ENCODE measurements around the gene DVL2. TPM values are rescaled to one million over a fixed set of nuclear protein-coding genes. Genes with fewer than 3 reads are reported as not detected.

The DVL2 gene
- total RNA-seq, 1 experiment from 2014 or later: 36.9 TPM

GRCh38 chr17:7262935-7263800 is 28.9 kb upstream of the DVL2 start:
- peak overlapping the region; percentile 93 for H3K9ac ChIP-seq (ENCODE audit: low read length)

DNA sequence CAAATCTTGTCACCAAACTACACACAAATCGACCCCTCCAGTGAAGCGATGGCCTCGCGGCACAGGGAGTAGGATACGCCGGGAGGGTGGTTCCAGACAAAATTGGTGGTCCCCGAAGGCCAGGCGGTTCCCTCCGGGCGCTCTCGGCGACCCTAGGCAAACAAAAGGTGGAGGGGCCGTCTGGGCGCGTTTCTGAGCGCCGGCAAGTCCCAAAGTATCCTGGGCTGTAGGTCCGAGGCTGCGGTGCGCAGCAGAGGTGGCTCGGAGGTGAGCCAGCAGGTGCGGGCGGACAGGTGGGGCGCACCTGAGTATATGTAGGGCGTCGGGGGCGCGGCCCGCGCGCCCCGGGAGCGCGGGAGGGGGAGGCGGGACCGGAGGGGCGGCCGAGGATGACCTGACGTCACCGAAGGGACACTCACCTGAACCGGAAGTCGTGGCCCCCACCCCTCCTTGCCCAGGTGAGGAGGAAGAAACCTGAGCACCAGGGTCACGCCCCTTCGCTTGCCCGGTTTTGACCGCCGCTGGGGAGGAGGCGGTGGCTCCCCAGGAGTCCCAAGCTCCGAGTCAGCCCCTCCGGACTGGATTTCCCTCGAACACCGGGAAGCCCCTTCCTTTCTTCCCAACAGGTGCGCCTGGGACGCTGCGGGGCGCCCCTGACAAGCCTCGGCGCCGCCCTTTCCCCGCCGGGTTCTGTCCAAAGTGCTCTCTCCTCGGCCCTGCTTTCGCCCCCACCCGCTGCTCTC is 28.0 kb upstream of the DVL2 start, which contains the start of gene CLDN7:
CLDN7 (minus strand) TSS at position 287 of the 743 bp plus-strand sequence. CDS start 435 bp downstream, outside the sequence.
- Histone ChIP-seq H3K27me3 (ENCODE audit: low read length) (no peaks in the 10 kb centered on the region), H3K4me1 (ENCODE audit: insufficient read depth, low read length) (peaks cover 27% of the 10 kb centered on the region), H2AFZ (ENCODE audit: low read length) (peak within 1 kb of the TSS; percentile 65), H3F3A (ENCODE audit: low read length, unreplicated experiment) (no peaks in the 10 kb centered on the region), H3K36me3 (ENCODE audit: low read depth, low read length) (peaks cover 4% of the 10 kb centered on the region; the same call in 1 of the 2 replicates), H3K9ac (ENCODE audit: low read length) (peak within 1 kb of the TSS; percentile 93), H4K20me1 (ENCODE audit: low read length) (peaks cover 14% of the 10 kb centered on the region; the same call in 1 of the 2 replicates), H3K9me2 (replicated peaks; ENCODE audit: low read length) (no peaks in the 10 kb centered on the region), H3K27ac (ENCODE audit: low read length) (peak within 1 kb of the TSS; percentile 93), H3K4me3 (ENCODE audit: low read length) (peak within 1 kb of the TSS; percentile 97), H3K4me2 (ENCODE audit: low read length) (peak within 1 kb of the TSS; percentile 96), H3K79me2 (ENCODE audit: low read length) (peaks cover 45% of the 10 kb centered on the region), H3K9me3 (ENCODE audit: low read length) (no peaks in the 10 kb centered on the region)
- intact Hi-C loops (cut with micrococcal nuclease): loop anchor here (1.0 to 5.0 kb wide), 2 partner anchors 10 to 220 kb away; partner anchors contain the start of genes ELP5, POLR2A and SLC35G6
- ATAC-seq (peak; percentile 37), DNase-seq (peak; percentile 85)
- BruUV-seq (replicated peaks): no TSS peak
- ChIA-PET POLR2A (ENCODE audit: unreplicated experiment) (no interaction called here), CTCF (no interaction called here)
- TF ChIP-seq EZH2 (IDR thresholded peaks at IDR 0.05; ENCODE audit: low read length, unreplicated experiment): no peak
- TF ChIP-seq, protein P1, sequence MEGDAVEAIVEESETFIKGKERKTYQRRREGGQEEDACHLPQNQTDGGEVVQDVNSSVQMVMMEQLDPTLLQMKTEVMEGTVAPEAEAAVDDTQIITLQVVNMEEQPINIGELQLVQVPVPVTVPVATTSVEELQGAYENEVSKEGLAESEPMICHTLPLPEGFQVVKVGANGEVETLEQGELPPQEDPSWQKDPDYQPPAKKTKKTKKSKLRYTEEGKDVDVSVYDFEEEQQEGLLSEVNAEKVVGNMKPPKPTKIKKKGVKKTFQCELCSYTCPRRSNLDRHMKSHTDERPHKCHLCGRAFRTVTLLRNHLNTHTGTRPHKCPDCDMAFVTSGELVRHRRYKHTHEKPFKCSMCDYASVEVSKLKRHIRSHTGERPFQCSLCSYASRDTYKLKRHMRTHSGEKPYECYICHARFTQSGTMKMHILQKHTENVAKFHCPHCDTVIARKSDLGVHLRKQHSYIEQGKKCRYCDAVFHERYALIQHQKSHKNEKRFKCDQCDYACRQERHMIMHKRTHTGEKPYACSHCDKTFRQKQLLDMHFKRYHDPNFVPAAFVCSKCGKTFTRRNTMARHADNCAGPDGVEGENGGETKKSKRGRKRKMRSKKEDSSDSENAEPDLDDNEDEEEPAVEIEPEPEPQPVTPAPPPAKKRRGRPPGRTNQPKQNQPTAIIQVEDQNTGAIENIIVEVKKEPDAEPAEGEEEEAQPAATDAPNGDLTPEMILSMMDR (conservative IDR thresholded peaks at IDR 0.05; ENCODE audit: low read depth, low read length): 0 out of 2 replicates have a peak, but pooled peaks have one; percentile 29

More at GRCh38 chr17:7262935-7263800, 28.9 kb upstream of the DVL2 start:
- Histone ChIP-seq H3K27ac (ENCODE audit: low read length) (peak overlapping the region; percentile 93), H3K4me3 (ENCODE audit: low read length) (peak overlapping the region; percentile 97), H2AFZ (ENCODE audit: low read length) (peak overlapping the region; percentile 65), H3K4me2 (ENCODE audit: low read length) (peak overlapping the region; percentile 96), H3K27me3 (ENCODE audit: low read length) (no peaks in the 10 kb centered on the region), H3K79me2 (ENCODE audit: low read length) (peaks cover 45% of the 10 kb centered on the region), H3K36me3 (ENCODE audit: low read depth, low read length) (peaks cover 4% of the 10 kb centered on the region; the same call in 1 of the 2 replicates), H3K4me1 (ENCODE audit: insufficient read depth, low read length) (peaks cover 27% of the 10 kb centered on the region), H4K20me1 (ENCODE audit: low read length) (peaks cover 14% of the 10 kb centered on the region; the same call in 1 of the 2 replicates), H3F3A (ENCODE audit: low read length, unreplicated experiment) (no peaks in the 10 kb centered on the region), H3K9me2 (replicated peaks; ENCODE audit: low read length) (no peaks in the 10 kb centered on the region), H3K9me3 (ENCODE audit: low read length) (no peaks in the 10 kb centered on the region)
- peak; percentile 69 for DNase-seq
- ATAC-seq: peak; percentile 33
- ChIA-PET POLR2A (ENCODE audit: unreplicated experiment) (no interaction called here), CTCF (no interaction called here)
- TF ChIP-seq EZH2phosphoT487 (IDR thresholded peaks at IDR 0.05; ENCODE audit: borderline replicate concordance, low read length) (no peak), EZH2 (IDR thresholded peaks at IDR 0.05; ENCODE audit: low read length, unreplicated experiment) (no peak)
- TF ChIP-seq, protein P1 (conservative IDR thresholded peaks at IDR 0.05; ENCODE audit: low read depth, low read length): no peak
- TSS peak; percentile 38 for BruUV-seq (replicated peaks)
- intact Hi-C loops (cut with micrococcal nuclease): loop anchor here (1.0 to 5.0 kb wide), 2 partner anchors 11 to 219 kb away; partner anchors contain the start of genes ELP5, POLR2A and SLC35G6

Measured in PC-3 (cell line).